Panc1 (cell line): Measurements from ENCODE around the gene OLIG2.

Source experiments
- POLR2AphosphoS5 ChIP-seq: IDR thresholded peaks from 2 replicates; pipeline ENCODE4 v1.6.1; 2012; ENCODE audit warnings: mild to moderate bottlenecking, low read depth, low read length, moderate library complexity
- TF ChIP-seq, protein P1 (sequence below): fragments of 450-650 bp; IDR thresholded peaks from 2 replicates; pipeline ENCODE4 v1.5.1; 2017; ENCODE audit warnings: mild to moderate bottlenecking

DNA sequence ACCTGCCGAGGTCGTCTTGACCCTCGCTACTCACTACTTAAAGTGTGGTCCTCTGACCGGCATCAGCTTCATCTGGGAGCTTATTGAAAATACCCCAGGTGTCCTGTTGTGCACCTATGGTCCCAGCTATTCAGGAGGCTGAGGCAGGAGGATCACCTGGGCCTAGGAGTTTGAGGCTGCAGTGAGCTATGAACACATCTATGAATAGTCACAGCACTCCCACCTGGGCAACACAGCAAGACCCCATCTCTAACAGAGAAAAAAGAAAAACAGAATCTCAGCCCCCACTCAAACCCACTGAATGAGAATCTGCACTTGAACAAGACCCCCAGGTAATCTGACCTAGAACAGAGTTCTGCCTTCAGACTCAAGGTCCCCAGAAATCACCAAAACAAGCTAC is 35.5 kb downstream of the OLIG2 start:
- TF ChIP-seq, protein P1, sequence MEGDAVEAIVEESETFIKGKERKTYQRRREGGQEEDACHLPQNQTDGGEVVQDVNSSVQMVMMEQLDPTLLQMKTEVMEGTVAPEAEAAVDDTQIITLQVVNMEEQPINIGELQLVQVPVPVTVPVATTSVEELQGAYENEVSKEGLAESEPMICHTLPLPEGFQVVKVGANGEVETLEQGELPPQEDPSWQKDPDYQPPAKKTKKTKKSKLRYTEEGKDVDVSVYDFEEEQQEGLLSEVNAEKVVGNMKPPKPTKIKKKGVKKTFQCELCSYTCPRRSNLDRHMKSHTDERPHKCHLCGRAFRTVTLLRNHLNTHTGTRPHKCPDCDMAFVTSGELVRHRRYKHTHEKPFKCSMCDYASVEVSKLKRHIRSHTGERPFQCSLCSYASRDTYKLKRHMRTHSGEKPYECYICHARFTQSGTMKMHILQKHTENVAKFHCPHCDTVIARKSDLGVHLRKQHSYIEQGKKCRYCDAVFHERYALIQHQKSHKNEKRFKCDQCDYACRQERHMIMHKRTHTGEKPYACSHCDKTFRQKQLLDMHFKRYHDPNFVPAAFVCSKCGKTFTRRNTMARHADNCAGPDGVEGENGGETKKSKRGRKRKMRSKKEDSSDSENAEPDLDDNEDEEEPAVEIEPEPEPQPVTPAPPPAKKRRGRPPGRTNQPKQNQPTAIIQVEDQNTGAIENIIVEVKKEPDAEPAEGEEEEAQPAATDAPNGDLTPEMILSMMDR: no peak
- TF ChIP-seq POLR2AphosphoS5: no peak
